Lower lobe of right lung (tissue), 2 donors: ENCODE measurements around the gene PLSCR4. TPM values are rescaled to one million over a fixed set of nuclear protein-coding genes. Genes with fewer than 3 reads are reported as not detected.

ENCODE experiments used
- ATAC-seq, 2 donors: fragments of 200-7000 bp; cut with Tn5 transposase; one replicate each; pipeline ENCODE4 v1.9.1; 2020 to 2022; ENCODE audit warnings: mild to moderate bottlenecking in 2 of 2, moderate library complexity in 2 of 2
- DNase-seq: peaks from one replicate; pipeline ENCODE4 v3.0.0-alpha.2; 2020
- H3K27ac ChIP-seq: fragments of 200-600 bp; one replicate; pipeline ENCODE4 v1.8.0; 2022
- H3K27me3 ChIP-seq: fragments of 200-600 bp; one replicate; pipeline ENCODE4 v1.8.0; 2022; ENCODE audit warnings: low read depth
- H3K36me3 ChIP-seq: fragments of 200-600 bp; one replicate; pipeline ENCODE4 v1.8.0; 2022; ENCODE audit warnings: mild to moderate bottlenecking
- H3K4me1 ChIP-seq: fragments of 200-600 bp; one replicate; pipeline ENCODE4 v1.8.0; 2022
- H3K4me3 ChIP-seq: fragments of 200-600 bp; one replicate; pipeline ENCODE4 v1.8.0; 2022; ENCODE audit warnings: mild to moderate bottlenecking
- H3K9me3 ChIP-seq: fragments of 200-600 bp; one replicate; pipeline ENCODE4 v1.8.0; 2022
- intact Hi-C: fragments of 100-400 bp; cut with DNase I; formaldehyde crosslinking; loops from one replicate; pipeline ENCODE4 v1.11.0; 2022
- total RNA-seq: library from RNA; stranded (reverse); fragmentation: NEBNext Ultra II Directional; extraction: Animal tissue kit (Norgen Biotek cat#: 25700); gene quantifications from one replicate; pipeline ENCODE4 v1.2.1, GENCODE V29; 2021
- TF ChIP-seq, protein P1 (sequence below): fragments of 200-600 bp; IDR thresholded peaks from one replicate; pipeline ENCODE4 v1.8.0; 2022; ENCODE audit warnings: antibody characterized with exemption, mild to moderate bottlenecking
- donor health status: DM: no; HTN: yes; CAD: no; lungs with severe emphysema.

PLSCR4 gene
- total RNA-seq, 1 donor from 2014 or later: 63.5 TPM

DNA sequence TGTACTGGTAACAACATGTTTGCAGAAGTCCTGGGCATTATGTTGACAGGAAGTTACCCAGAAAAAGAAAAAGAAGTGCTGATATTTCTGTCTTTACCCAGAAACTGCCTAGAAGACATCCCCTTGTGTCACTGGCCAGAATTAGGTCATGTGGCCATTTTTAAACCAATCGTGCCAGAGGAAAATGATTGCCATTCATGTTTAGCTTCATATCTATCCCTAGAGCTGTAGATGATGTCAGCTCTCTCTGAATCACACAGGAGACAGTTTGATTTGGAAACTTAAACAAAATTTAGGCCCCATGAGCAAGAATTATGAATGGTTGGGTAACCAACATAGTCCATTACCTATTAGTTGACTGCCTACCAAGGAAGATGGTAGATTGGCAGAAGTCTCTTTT, 81.0 kb downstream of the PLSCR4 start:
- no peaks in the 10 kb centered on the region for H3K4me1 ChIP-seq
- H3K9me3 ChIP-seq: no peaks in the 10 kb centered on the region
- intact Hi-C loops: no loop called here
- ATAC-seq (no peak), DNase-seq (no peak)
- H3K27ac ChIP-seq: no peak overlapping the region
- TF ChIP-seq, protein P1, sequence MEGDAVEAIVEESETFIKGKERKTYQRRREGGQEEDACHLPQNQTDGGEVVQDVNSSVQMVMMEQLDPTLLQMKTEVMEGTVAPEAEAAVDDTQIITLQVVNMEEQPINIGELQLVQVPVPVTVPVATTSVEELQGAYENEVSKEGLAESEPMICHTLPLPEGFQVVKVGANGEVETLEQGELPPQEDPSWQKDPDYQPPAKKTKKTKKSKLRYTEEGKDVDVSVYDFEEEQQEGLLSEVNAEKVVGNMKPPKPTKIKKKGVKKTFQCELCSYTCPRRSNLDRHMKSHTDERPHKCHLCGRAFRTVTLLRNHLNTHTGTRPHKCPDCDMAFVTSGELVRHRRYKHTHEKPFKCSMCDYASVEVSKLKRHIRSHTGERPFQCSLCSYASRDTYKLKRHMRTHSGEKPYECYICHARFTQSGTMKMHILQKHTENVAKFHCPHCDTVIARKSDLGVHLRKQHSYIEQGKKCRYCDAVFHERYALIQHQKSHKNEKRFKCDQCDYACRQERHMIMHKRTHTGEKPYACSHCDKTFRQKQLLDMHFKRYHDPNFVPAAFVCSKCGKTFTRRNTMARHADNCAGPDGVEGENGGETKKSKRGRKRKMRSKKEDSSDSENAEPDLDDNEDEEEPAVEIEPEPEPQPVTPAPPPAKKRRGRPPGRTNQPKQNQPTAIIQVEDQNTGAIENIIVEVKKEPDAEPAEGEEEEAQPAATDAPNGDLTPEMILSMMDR: no peak
- no peaks in the 10 kb centered on the region for H3K27me3 ChIP-seq
- no peaks in the 10 kb centered on the region for H3K36me3 ChIP-seq
- no peak overlapping the region for H3K4me3 ChIP-seq

DNA sequence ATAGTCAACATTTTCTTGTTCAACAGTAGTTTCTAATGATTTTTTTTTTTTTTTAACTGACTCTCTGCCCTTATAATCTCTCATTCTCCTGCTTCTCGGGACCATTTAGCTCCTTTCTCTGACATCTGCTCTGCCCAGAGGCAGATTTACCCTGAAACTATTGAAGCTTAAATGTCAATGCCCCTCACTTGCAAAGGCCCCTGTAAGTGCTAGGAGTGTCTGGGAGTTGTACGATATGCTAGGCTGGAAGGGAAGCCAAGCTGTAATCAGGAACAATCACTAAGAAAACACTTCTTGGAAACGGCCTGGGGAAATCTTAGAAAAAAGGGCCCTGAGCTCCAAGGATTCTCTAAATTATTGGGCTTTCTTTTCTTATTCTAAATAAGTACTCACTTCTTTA, 84.1 kb downstream of the PLSCR4 start:
- Histone ChIP-seq H3K4me1 (peaks cover 9% of the 10 kb centered on the region), H3K4me3 (no peak overlapping the region), H3K27ac (no peak overlapping the region), H3K36me3 (no peaks in the 10 kb centered on the region), H3K9me3 (no peaks in the 10 kb centered on the region), H3K27me3 (no peaks in the 10 kb centered on the region)
- ATAC-seq (peak in 1 of 2 donors; percentile 25), DNase-seq (no peak)
- intact Hi-C loops: no loop called here
- TF ChIP-seq, protein P1: no peak

DNA sequence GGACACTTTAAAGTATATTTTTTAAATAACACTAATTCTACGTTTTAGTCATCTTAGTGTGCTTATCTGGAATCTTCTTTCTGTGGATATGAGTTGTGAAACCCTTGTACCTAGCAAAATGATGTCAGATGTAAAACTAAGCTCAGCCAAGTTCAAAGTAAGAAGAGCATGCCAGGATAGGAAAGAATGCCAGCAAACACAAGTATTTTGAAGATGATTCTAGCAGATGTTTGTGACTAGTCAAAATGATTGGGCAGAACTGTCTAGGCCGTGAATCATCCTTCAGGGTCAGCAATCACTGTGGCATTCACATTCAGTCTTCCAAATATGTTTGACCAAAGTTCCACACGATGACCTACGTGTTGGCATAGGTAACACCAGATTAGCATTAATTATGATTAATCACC, 84.5 kb downstream of the PLSCR4 start:
- H3K36me3 ChIP-seq: no peaks in the 10 kb centered on the region
- H3K4me1 ChIP-seq: peaks cover 14% of the 10 kb centered on the region
- intact Hi-C loops: no loop called here
- DNase-seq (no peak), ATAC-seq (no peak)
- H3K27me3 ChIP-seq: no peaks in the 10 kb centered on the region
- no peak overlapping the region for H3K4me3 ChIP-seq
- no peaks in the 10 kb centered on the region for H3K9me3 ChIP-seq
- H3K27ac ChIP-seq: no peak overlapping the region
- TF ChIP-seq, protein P1: no peak

DNA sequence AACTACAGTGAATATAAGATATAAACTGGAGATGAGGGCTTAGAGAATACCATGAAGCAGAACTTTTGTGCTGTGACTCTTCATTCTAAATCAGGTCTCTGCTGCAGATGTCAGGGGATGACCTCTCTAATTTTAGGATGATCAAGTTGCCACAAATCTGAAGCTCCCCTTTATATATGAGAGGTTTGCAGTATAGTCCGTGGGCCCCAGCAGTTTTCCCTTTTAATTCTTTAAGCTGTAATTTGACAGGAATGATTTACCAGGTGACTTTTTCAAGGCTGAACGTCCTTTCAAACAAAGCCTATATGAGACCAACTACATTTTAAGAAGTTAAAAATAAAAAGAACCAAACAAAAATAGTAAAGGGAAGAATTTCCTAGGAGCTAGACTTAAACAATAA, 85.0 kb downstream of the PLSCR4 start:
- Histone ChIP-seq H3K36me3 (no peaks in the 10 kb centered on the region), H3K27ac (no peak overlapping the region), H3K9me3 (no peaks in the 10 kb centered on the region), H3K27me3 (no peaks in the 10 kb centered on the region), H3K4me3 (no peak overlapping the region), H3K4me1 (peaks cover 14% of the 10 kb centered on the region)
- TF ChIP-seq, protein P1: no peak
- intact Hi-C loops: no loop called here
- no peak for DNase-seq
- no peak for ATAC-seq

DNA sequence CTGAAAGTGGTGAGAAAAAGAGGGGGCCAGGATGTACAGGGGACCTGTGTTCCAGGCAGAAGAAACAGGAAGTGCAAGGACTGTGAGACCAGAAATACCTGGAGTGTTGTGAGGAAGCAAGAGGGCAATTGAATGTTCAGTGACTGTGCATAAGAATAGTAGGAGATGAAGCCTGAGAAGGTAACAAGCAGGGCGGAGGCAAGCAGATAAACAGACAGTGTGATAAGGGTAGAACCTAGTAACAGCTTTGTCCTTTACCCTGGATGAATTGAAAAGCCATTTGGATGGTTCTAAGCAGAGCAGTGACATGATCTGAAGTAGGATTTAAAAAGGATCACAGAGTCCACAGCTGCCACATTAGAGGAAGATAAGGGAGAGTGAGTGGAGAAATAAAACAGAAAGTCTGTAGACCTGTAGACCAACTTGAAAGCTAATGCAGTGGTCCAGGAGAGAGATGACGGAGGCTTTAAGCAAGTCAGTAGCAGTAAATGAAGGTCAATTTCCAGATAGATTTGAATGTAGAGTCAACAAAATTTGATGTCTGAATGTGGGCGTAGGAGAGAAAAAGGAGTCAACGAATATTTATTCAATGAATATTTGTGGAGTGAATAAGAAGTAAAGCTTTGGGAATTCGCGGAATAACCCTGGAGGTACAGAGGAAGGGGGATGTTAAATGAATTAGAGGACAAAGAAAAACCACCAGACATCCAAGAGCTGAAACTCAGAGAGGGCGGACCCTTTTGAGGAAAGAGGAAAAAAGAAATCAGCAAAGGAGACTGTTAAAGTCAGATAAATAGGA, 85.7 kb downstream of the PLSCR4 start:
- intact Hi-C loops: no loop called here
- TF ChIP-seq, protein P1: no peak
- Histone ChIP-seq H3K36me3 (no peaks in the 10 kb centered on the region), H3K27ac (no peak overlapping the region), H3K4me3 (no peak overlapping the region), H3K9me3 (no peaks in the 10 kb centered on the region), H3K27me3 (no peaks in the 10 kb centered on the region), H3K4me1 (peaks cover 14% of the 10 kb centered on the region)
- DNase-seq (no peak), ATAC-seq (no peak)
